Measurements from ENCODE around the gene TMEM212. TPM values are rescaled to one million over a fixed set of nuclear protein-coding genes. Genes with fewer than 3 reads are reported as not detected.

TMEM212 gene
- total and polyA plus RNA-seq, 9 of the 15 experiments (the other 6 are each of a cell fraction or from before 2014, with no cell fraction given) = not detected

- TF ChIP-seq ELK3 (CRISPR knock-in tag; IDR thresholded peaks at IDR 0.05) (no peak), SIX5 (IDR thresholded peaks at IDR 0.05; ENCODE audit: borderline replicate concordance in 1 of 2, insufficient read depth in 1 of 2, low read depth in 1 of 2, low read length in 2 of 2) (no peak), L3MBTL2 (IDR thresholded peaks at IDR 0.05) (no peak), ZNF780A (CRISPR knock-in tag; IDR thresholded peaks at IDR 0.05) (no peak), DMBX1 (CRISPR knock-in tag; IDR thresholded peaks at IDR 0.05; ENCODE audit: borderline replicate concordance) (no peak), RAD21 (CRISPR knock-in tag; conservative IDR thresholded peaks at IDR 0.05 in 1 of 2, IDR thresholded peaks at IDR 0.05 in 1 of 2) (0 out of 4 replicates have a peak, but pooled peaks of 1 of the 2 experiments have one; percentile 8), KLF13 (tag; IDR thresholded peaks at IDR 0.05; ENCODE audit: borderline replicate concordance, low read depth) (no peak), KAT8 (IDR thresholded peaks at IDR 0.05; ENCODE audit: low read depth) (no peak), MTA2 (IDR thresholded peaks at IDR 0.05; ENCODE audit: low read depth) (no peak), ZNF12 (CRISPR knock-in tag; IDR thresholded peaks at IDR 0.05) (no peak), ZNF184 (CRISPR knock-in tag; IDR thresholded peaks at IDR 0.05) (no peak), NR2F6 (CRISPR knock-in tag; IDR thresholded peaks at IDR 0.05) (no peak), GABPB2 (CRISPR knock-in tag; conservative IDR thresholded peaks at IDR 0.05) (no peak), NCOA1 (IDR thresholded peaks at IDR 0.05; ENCODE audit: low read depth) (no peak), HOXB6 (CRISPR knock-in tag; IDR thresholded peaks at IDR 0.05; ENCODE audit: borderline replicate concordance) (no peak), HMG20A (CRISPR knock-in tag; conservative IDR thresholded peaks at IDR 0.05) (peak; percentile 37; the same call in 1 of the 2 replicates), CGGBP1 (CRISPR knock-in tag; IDR thresholded peaks at IDR 0.05) (no peak), FOXJ3 (CRISPR knock-in tag; IDR thresholded peaks at IDR 0.05) (no peak), SMARCC2 (IDR thresholded peaks at IDR 0.05; ENCODE audit: low read depth) (no peak), NEUROD1 (IDR thresholded peaks at IDR 0.05; ENCODE audit: borderline replicate concordance, low read depth, low read length, partially characterized antibody) (no peak), CEBPB (tag; IDR thresholded peaks at IDR 0.05) (no peak)
- TF ChIP-seq, protein P1, sequence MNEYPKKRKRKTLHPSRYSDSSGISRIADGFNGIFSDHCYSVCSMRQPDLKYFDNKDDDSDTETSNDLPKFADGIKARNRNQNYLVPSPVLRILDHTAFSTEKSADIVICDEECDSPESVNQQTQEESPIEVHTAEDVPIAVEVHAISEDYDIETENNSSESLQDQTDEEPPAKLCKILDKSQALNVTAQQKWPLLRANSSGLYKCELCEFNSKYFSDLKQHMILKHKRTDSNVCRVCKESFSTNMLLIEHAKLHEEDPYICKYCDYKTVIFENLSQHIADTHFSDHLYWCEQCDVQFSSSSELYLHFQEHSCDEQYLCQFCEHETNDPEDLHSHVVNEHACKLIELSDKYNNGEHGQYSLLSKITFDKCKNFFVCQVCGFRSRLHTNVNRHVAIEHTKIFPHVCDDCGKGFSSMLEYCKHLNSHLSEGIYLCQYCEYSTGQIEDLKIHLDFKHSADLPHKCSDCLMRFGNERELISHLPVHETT (CRISPR knock-in tag; conservative IDR thresholded peaks at IDR 0.05 in 1 of 2, IDR thresholded peaks at IDR 0.05 in 1 of 2) = 0 out of 4 replicates have a peak, but pooled peaks of 1 of the 2 experiments have one; percentile 26
- TF ChIP-seq, protein P2, sequence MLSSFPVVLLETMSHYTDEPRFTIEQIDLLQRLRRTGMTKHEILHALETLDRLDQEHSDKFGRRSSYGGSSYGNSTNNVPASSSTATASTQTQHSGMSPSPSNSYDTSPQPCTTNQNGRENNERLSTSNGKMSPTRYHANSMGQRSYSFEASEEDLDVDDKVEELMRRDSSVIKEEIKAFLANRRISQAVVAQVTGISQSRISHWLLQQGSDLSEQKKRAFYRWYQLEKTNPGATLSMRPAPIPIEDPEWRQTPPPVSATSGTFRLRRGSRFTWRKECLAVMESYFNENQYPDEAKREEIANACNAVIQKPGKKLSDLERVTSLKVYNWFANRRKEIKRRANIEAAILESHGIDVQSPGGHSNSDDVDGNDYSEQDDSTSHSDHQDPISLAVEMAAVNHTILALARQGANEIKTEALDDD (IDR thresholded peaks at IDR 0.05) = peak; percentile 51; the same call in 1 of the 2 replicates
These were observed 7.3 kb downstream of the TMEM212 start (continued) for GRCh38 chr3:171850320-171850959.
